ENCODE data around the gene FOXN1. TPM values are rescaled to one million over a fixed set of nuclear protein-coding genes. Genes with fewer than 3 reads are reported as not detected.

The FOXN1 gene
- polyA plus RNA-seq, 1 of the 3 experiments (the other 2 are of a cell fraction), result not detected

DNA sequence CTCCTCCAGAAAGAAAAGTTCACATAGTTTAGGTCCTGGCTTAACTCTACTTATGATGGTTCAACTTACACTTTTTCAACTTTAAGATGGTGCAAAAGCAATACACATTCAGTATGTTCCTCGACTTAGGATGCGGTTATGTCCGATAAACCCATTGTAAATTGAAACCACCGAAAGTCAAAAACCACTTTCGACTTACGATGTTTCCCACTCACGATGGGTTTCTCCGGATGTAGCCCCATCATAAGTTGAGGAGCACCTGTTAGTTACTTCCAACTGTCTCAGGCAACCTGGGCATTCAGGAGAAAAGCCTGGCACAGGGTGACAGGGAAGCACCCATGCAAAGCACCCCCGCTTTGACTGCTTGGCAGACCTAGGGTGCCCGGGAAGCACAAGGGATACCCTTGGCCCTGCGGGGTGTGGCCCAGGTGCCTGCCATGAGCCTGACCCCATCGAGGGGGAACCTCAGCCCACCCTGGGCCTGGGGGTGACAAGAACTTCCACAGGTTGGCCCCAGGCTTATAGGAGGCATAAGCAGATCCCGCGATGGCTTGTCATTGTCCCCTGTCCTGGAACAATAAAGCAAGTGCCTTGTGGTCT is 32.2 kb downstream of the FOXN1 start:
- H3K4me2 ChIP-seq, result no peak overlapping the region
- H3K9me3 ChIP-seq, result no peaks in the 10 kb centered on the region
- TF ChIP-seq, protein P1, sequence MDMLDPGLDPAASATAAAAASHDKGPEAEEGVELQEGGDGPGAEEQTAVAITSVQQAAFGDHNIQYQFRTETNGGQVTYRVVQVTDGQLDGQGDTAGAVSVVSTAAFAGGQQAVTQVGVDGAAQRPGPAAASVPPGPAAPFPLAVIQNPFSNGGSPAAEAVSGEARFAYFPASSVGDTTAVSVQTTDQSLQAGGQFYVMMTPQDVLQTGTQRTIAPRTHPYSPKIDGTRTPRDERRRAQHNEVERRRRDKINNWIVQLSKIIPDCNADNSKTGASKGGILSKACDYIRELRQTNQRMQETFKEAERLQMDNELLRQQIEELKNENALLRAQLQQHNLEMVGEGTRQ (IDR thresholded peaks at IDR 0.05; ENCODE audit: borderline replicate concordance, low read depth, low read length), result no peak
- no peak for TF ChIP-seq TEAD4 (IDR thresholded peaks at IDR 0.05; ENCODE audit: borderline replicate concordance, insufficient read depth)
- no peak for TF ChIP-seq SIN3A (IDR thresholded peaks at IDR 0.05; ENCODE audit: borderline replicate concordance, low read depth, low read length)
- no peak for TF ChIP-seq RAD21 (IDR thresholded peaks at IDR 0.05; ENCODE audit: low read length)
- TF ChIP-seq, protein P2, sequence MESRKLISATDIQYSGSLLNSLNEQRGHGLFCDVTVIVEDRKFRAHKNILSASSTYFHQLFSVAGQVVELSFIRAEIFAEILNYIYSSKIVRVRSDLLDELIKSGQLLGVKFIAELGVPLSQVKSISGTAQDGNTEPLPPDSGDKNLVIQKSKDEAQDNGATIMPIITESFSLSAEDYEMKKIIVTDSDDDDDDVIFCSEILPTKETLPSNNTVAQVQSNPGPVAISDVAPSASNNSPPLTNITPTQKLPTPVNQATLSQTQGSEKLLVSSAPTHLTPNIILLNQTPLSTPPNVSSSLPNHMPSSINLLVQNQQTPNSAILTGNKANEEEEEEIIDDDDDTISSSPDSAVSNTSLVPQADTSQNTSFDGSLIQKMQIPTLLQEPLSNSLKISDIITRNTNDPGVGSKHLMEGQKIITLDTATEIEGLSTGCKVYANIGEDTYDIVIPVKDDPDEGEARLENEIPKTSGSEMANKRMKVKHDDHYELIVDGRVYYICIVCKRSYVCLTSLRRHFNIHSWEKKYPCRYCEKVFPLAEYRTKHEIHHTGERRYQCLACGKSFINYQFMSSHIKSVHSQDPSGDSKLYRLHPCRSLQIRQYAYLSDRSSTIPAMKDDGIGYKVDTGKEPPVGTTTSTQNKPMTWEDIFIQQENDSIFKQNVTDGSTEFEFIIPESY (IDR thresholded peaks at IDR 0.05; ENCODE audit: borderline replicate concordance, low read depth), result no peak
- TF ChIP-seq, protein P3, sequence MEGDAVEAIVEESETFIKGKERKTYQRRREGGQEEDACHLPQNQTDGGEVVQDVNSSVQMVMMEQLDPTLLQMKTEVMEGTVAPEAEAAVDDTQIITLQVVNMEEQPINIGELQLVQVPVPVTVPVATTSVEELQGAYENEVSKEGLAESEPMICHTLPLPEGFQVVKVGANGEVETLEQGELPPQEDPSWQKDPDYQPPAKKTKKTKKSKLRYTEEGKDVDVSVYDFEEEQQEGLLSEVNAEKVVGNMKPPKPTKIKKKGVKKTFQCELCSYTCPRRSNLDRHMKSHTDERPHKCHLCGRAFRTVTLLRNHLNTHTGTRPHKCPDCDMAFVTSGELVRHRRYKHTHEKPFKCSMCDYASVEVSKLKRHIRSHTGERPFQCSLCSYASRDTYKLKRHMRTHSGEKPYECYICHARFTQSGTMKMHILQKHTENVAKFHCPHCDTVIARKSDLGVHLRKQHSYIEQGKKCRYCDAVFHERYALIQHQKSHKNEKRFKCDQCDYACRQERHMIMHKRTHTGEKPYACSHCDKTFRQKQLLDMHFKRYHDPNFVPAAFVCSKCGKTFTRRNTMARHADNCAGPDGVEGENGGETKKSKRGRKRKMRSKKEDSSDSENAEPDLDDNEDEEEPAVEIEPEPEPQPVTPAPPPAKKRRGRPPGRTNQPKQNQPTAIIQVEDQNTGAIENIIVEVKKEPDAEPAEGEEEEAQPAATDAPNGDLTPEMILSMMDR (IDR thresholded peaks at IDR 0.05), result no peak
- TF ChIP-seq EZH2phosphoT487 (IDR thresholded peaks at IDR 0.05; ENCODE audit: borderline replicate concordance, low read depth), result no peak
- no peak for TF ChIP-seq RXRA (IDR thresholded peaks at IDR 0.05; ENCODE audit: borderline replicate concordance, low read depth)
- DNase-seq, result no peak
- H4K20me1 ChIP-seq (ENCODE audit: insufficient read depth), result no peaks in the 10 kb centered on the region
- no peak overlapping the region for H3K9ac ChIP-seq
- H3K79me2 ChIP-seq (ENCODE audit: insufficient read depth), result no peaks in the 10 kb centered on the region
- H3F3A ChIP-seq (replicated peaks; ENCODE audit: insufficient read depth), result no peaks in the 10 kb centered on the region
- no peaks in the 10 kb centered on the region for H3K36me3 ChIP-seq (replicated peaks in 1 of 2; ENCODE audit: control insufficient read depth in 1 of 2, insufficient read depth in 2 of 2, low read length in 1 of 2)
- CTCF ChIA-PET, result interaction anchor here (1.9 to 7.9 kb wide), 2 partner anchors 43 to 54 kb away, joined by 6 to 117 read pairs; no protein-coding TSS in a partner anchor
- WGBS (ENCODE audit: low lambda C conversion rate), result 71% methylated on average over 12 of the region's 14 CpGs
- POLR2A ChIA-PET, result no interaction called here
- no peaks in the 10 kb centered on the region for H3K9me2 ChIP-seq
- no peaks in the 10 kb centered on the region for H3K4me1 ChIP-seq (ENCODE audit: control insufficient read depth in 1 of 2, insufficient read depth in 2 of 2, low read depth in 1 of 2, low read length in 1 of 2)
- no peak overlapping the region for H2AFZ ChIP-seq (ENCODE audit: low read depth)
- H3K4me3 ChIP-seq (ENCODE audit: low read depth in 2 of 2, low read length in 1 of 2), result no peak overlapping the region
- no peaks in the 10 kb centered on the region for H3K27me3 ChIP-seq (ENCODE audit: insufficient read depth)
- H3K27ac ChIP-seq (ENCODE audit: low read depth in 2 of 2, low read length in 1 of 2), result no peak overlapping the region

DNA sequence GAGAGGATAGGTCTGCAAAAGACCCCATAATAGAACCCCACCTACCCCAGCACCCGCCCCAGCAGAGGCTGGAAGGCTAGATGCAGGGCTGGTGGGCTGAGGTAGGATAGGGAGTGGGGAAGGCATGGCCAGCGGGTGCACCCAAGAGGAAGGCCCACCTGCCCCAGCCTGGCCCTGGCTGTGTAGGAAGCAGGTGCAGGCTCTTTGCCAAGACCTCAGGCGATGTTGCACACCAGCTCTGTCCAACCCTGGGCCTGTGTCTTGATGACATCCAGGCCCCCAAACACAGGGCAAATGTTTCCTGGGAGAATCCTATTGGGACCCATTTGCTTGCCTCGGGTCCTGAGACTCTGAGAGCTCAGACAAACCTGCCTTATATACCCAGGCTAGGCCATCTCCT is 34.1 kb downstream of the FOXN1 start:
- 53% methylated on average over 4 of the region's 4 CpGs for WGBS (ENCODE audit: low lambda C conversion rate)
- Histone ChIP-seq H3K4me2 (no peak overlapping the region), H4K20me1 (ENCODE audit: insufficient read depth) (no peaks in the 10 kb centered on the region), H3K79me2 (ENCODE audit: insufficient read depth) (no peaks in the 10 kb centered on the region), H3K4me1 (ENCODE audit: control insufficient read depth in 1 of 2, insufficient read depth in 2 of 2, low read depth in 1 of 2, low read length in 1 of 2) (no peaks in the 10 kb centered on the region), H2AFZ (ENCODE audit: low read depth) (no peak overlapping the region), H3K27ac (ENCODE audit: low read depth in 2 of 2, low read length in 1 of 2) (no peak overlapping the region), H3K27me3 (ENCODE audit: insufficient read depth) (no peaks in the 10 kb centered on the region), H3K9me3 (no peaks in the 10 kb centered on the region), H3K9me2 (no peaks in the 10 kb centered on the region), H3K9ac (no peak overlapping the region), H3K4me3 (ENCODE audit: low read depth in 2 of 2, low read length in 1 of 2) (no peak overlapping the region), H3K36me3 (replicated peaks in 1 of 2; ENCODE audit: control insufficient read depth in 1 of 2, insufficient read depth in 2 of 2, low read length in 1 of 2) (no peaks in the 10 kb centered on the region), H3F3A (replicated peaks; ENCODE audit: insufficient read depth) (no peaks in the 10 kb centered on the region)
- DNase-seq, result peak; percentile 21
- POLR2A ChIA-PET, result no interaction called here
- CTCF ChIA-PET, result interaction anchor here (0.7 to 7.9 kb wide), 25 partner anchors 8 to 647 kb away, joined by 3 to 117 read pairs (median 5); partner anchors contain the start of genes FOXN1, LYRM9, PIGS and UNC119
- TF ChIP-seq RCOR1 (IDR thresholded peaks at IDR 0.05; ENCODE audit: low read length) (no peak), FOXM1 (IDR thresholded peaks at IDR 0.05; ENCODE audit: low read depth) (no peak)
- TF ChIP-seq, protein P4, sequence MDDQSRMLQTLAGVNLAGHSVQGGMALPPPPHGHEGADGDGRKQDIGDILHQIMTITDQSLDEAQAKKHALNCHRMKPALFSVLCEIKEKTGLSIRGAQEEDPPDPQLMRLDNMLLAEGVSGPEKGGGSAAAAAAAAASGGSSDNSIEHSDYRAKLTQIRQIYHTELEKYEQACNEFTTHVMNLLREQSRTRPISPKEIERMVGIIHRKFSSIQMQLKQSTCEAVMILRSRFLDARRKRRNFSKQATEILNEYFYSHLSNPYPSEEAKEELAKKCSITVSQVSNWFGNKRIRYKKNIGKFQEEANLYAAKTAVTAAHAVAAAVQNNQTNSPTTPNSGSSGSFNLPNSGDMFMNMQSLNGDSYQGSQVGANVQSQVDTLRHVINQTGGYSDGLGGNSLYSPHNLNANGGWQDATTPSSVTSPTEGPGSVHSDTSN (IDR thresholded peaks at IDR 0.05), result no peak
